ENCODE data around the gene KRT81.
A peak's percentile ranks its signal among the peaks of the same experiment; 100 is the strongest.
"Not testable (repeated sequence)": the region's sequence is repeated elsewhere in the genome, so short reads cannot be mapped to it uniquely, and the experiment has no call there.

KRT81 gene

GRCh38 chr12:52287816-52288805 is 3.2 kb downstream of the KRT81 start:
- not testable (repeated sequence) for DNase-seq; H4K91ac ChIP-seq (ENCODE audit: low read length); H3K14ac ChIP-seq (ENCODE audit: low read length in 2 of 2); H3K9me3 ChIP-seq (ENCODE audit: control insufficient read depth, low read length); H3K4me3 ChIP-seq (ENCODE audit: insufficient read depth in 1 of 2, low read depth in 1 of 2, low read length in 2 of 2); H4K8ac ChIP-seq (ENCODE audit: low read length); H3K4me1 ChIP-seq (ENCODE audit: control insufficient read depth, insufficient read depth, low read depth, low read length); H3K9ac ChIP-seq (ENCODE audit: low read length); H2BK120ac ChIP-seq (ENCODE audit: low read depth, low read length); H2BK12ac ChIP-seq (ENCODE audit: low read length in 2 of 2); H2AK5ac ChIP-seq (ENCODE audit: low read length, severe bottlenecking); H3K18ac ChIP-seq (ENCODE audit: low read depth in 1 of 2, low read length in 2 of 2); H3K27ac ChIP-seq (ENCODE audit: low read length, poor library complexity, severe bottlenecking); H3K4me2 ChIP-seq (ENCODE audit: low read length, poor library complexity, severe bottlenecking); H2AFZ ChIP-seq (ENCODE audit: low read depth, low read length); H3K4ac ChIP-seq (ENCODE audit: low read depth in 1 of 2, low read length in 2 of 2); H3K36me3 ChIP-seq (ENCODE audit: control insufficient read depth in 1 of 2, insufficient read depth in 2 of 2, low read depth in 1 of 2, low read length in 2 of 2); H2BK15ac ChIP-seq (ENCODE audit: low read depth, poor library complexity, severe bottlenecking); H2BK5ac ChIP-seq (ENCODE audit: low read depth, low read length, poor library complexity, severe bottlenecking); H3K79me1 ChIP-seq (replicated peaks; ENCODE audit: low read length, poor library complexity, severe bottlenecking); H3K23ac ChIP-seq (ENCODE audit: low read length in 2 of 2)
- WGBS: 93% methylated on average over 9 of the region's 17 CpGs
- peaks cover 3 to 17% of the 10 kb centered on the region in 2 experiments for H3K27me3 ChIP-seq (ENCODE audit: control insufficient read depth in 1 of 2, insufficient read depth in 1 of 2, low read length in 2 of 2)

- not testable (repeated sequence) for H3K27ac ChIP-seq (ENCODE audit: low read length, poor library complexity, severe bottlenecking); H3K9me3 ChIP-seq (ENCODE audit: control insufficient read depth, low read length); H2AK5ac ChIP-seq (ENCODE audit: low read length, severe bottlenecking); H2BK15ac ChIP-seq (ENCODE audit: low read depth, poor library complexity, severe bottlenecking); H2BK120ac ChIP-seq (ENCODE audit: low read depth, low read length); H2BK12ac ChIP-seq (ENCODE audit: low read length in 2 of 2); H2AFZ ChIP-seq (ENCODE audit: low read depth, low read length); H3K4me1 ChIP-seq (ENCODE audit: control insufficient read depth, insufficient read depth, low read depth, low read length); H3K36me3 ChIP-seq (ENCODE audit: control insufficient read depth in 1 of 2, insufficient read depth in 2 of 2, low read depth in 1 of 2, low read length in 2 of 2); H4K91ac ChIP-seq (ENCODE audit: low read length); H4K8ac ChIP-seq (ENCODE audit: low read length); DNase-seq; H3K14ac ChIP-seq (ENCODE audit: low read length in 2 of 2); H3K4me3 ChIP-seq (ENCODE audit: insufficient read depth in 1 of 2, low read depth in 1 of 2, low read length in 2 of 2); H3K9ac ChIP-seq (ENCODE audit: low read length); H3K18ac ChIP-seq (ENCODE audit: low read depth in 1 of 2, low read length in 2 of 2); H3K4ac ChIP-seq (ENCODE audit: low read depth in 1 of 2, low read length in 2 of 2); H3K23ac ChIP-seq (ENCODE audit: low read length in 2 of 2); H3K79me1 ChIP-seq (replicated peaks; ENCODE audit: low read length, poor library complexity, severe bottlenecking); H3K4me2 ChIP-seq (ENCODE audit: low read length, poor library complexity, severe bottlenecking); H2BK5ac ChIP-seq (ENCODE audit: low read depth, low read length, poor library complexity, severe bottlenecking)
- peaks cover 0 to 12% of the 10 kb centered on the region in 2 experiments for H3K27me3 ChIP-seq (ENCODE audit: control insufficient read depth in 1 of 2, insufficient read depth in 1 of 2, low read length in 2 of 2)
- WGBS: 93% methylated on average over 12 of the region's 21 CpGs
Measured at GRCh38 chr12:52286857-52287785, 4.2 kb downstream of the KRT81 start.

GRCh38 chr12:52285851-52286530 is 5.3 kb downstream of the KRT81 start:
- peaks cover 7% of the 10 kb centered on the region for H3K4me1 ChIP-seq (ENCODE audit: control insufficient read depth, insufficient read depth, low read depth, low read length)
- no peak overlapping the region for H4K8ac ChIP-seq (ENCODE audit: low read length)
- H3K14ac ChIP-seq (ENCODE audit: low read length in 2 of 2): no peak overlapping the region
- H3K18ac ChIP-seq (ENCODE audit: low read depth in 1 of 2, low read length in 2 of 2): no peak overlapping the region
- peaks cover 0 to 2% of the 10 kb centered on the region in 2 experiments for H3K27me3 ChIP-seq (ENCODE audit: control insufficient read depth in 1 of 2, insufficient read depth in 1 of 2, low read length in 2 of 2)
- no peaks in the 10 kb centered on the region for H3K36me3 ChIP-seq (ENCODE audit: control insufficient read depth in 1 of 2, insufficient read depth in 2 of 2, low read depth in 1 of 2, low read length in 2 of 2)
- H4K91ac ChIP-seq (ENCODE audit: low read length): peak overlapping the region; percentile 27
- no peak overlapping the region for H3K4me3 ChIP-seq (ENCODE audit: insufficient read depth in 1 of 2, low read depth in 1 of 2, low read length in 2 of 2)
- WGBS: 85% methylated on average over 24 of the region's 24 CpGs
- no peak overlapping the region for H3K23ac ChIP-seq (ENCODE audit: low read length in 2 of 2)
- H2AFZ ChIP-seq (ENCODE audit: low read depth, low read length): no peak overlapping the region
- H3K9me3 ChIP-seq (ENCODE audit: control insufficient read depth, low read length): no peaks in the 10 kb centered on the region
- no peaks in the 10 kb centered on the region for H3K79me1 ChIP-seq (replicated peaks; ENCODE audit: low read length, poor library complexity, severe bottlenecking)
- H3K27ac ChIP-seq (ENCODE audit: low read length, poor library complexity, severe bottlenecking): no peak overlapping the region
- DNase-seq: no peak
- no peak overlapping the region for H3K9ac ChIP-seq (ENCODE audit: low read length)
- H2BK15ac ChIP-seq (ENCODE audit: low read depth, poor library complexity, severe bottlenecking): no peak overlapping the region
- no peak overlapping the region for H2BK120ac ChIP-seq (ENCODE audit: low read depth, low read length)
- no peak overlapping the region for H2BK12ac ChIP-seq (ENCODE audit: low read length in 2 of 2)
- H3K4ac ChIP-seq (ENCODE audit: low read depth in 1 of 2, low read length in 2 of 2): no peak overlapping the region
- peak overlapping the region; percentile 69 for H2AK5ac ChIP-seq (ENCODE audit: low read length, severe bottlenecking)
- no peak overlapping the region for H2BK5ac ChIP-seq (ENCODE audit: low read depth, low read length, poor library complexity, severe bottlenecking)
- no peak overlapping the region for H3K4me2 ChIP-seq (ENCODE audit: low read length, poor library complexity, severe bottlenecking)
